NT2/D1 (cell line): Measurements from ENCODE around the gene GMPR.

ENCODE experiments used
- SUZ12 ChIP-seq: IDR thresholded peaks from 2 replicates; pipeline ENCODE4 v1.6.1; 2011; ENCODE audit not compliant: insufficient read length, insufficient read depth; ENCODE audit errors: extremely low read depth
- YY1 ChIP-seq: IDR thresholded peaks from 2 replicates; pipeline ENCODE4 v1.6.1; 2011; ENCODE audit not compliant: insufficient read length, insufficient read depth
- ZNF274 ChIP-seq: IDR thresholded peaks from 2 replicates; pipeline ENCODE4 v1.6.1; 2011; ENCODE audit warnings: mild to moderate bottlenecking, low read depth, low read length

DNA sequence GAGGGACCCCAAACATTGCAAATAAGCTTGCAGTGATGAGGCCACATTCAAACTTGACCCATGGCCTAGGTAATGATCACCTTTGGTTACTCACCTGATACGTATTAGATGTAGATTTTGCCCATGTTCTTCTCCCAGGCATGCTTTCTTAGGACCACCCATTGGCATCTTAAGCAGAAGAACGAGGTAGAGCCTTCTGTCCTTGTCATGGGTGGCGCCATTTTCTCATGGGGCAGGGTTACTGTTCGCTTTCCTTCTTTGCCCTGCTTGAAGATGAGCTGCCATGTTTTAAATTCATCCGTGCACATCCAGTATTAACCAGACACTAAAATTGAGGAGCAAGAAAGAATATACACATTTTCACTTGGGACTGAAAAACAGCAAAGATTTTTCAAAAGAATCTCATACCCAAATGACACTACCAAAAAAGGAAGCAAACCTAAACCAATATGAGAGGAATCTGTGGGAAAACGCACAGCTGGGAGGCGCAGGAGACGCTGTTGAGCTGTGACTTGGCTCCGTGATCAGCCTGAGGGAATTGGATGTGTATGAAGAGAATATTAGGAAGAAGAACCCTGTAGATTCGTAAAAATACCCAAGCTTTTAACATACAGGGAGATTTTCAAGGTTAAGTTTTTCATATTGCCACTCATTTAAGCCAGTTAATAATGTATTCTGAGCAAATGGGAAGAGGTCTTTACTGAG, 36.6 kb downstream of the GMPR start:
- no peak for TF ChIP-seq ZNF274
- no peak for TF ChIP-seq YY1
- no peak for TF ChIP-seq SUZ12
